GM12878 (cell line): ENCODE data around the gene GID4. TPM values are rescaled to one million over a fixed set of nuclear protein-coding genes. Genes with fewer than 3 reads are reported as not detected.

Experiments
- ATAC-seq: fragments of 200-7000 bp; cut with Tn5 transposase; 3 replicates; pipeline ENCODE4 v1.9.1; 2020; ENCODE audit warnings: mild to moderate bottlenecking, moderate library complexity
- BruUV-seq: library from RNA; stranded (reverse); fragments of 400-500 nt; replicated peaks from 2 replicates; lab custom pipeline; 2021; lab: Mats Ljungman, UMichigan
- CTCF ChIA-PET: fragments of 300-600 bp; sonication (Branson Sonifier 250); formaldehyde crosslinking; extraction: SDS; loops from one replicate; lab custom pipeline; 2021; ENCODE audit warnings: inconsistent platforms; lab: Yijun Ruan, JAX
- POLR2A ChIA-PET: fragments of 350-600 bp; formaldehyde crosslinking; extraction: SDS; loops from one replicate; lab custom pipeline; 2021; ENCODE audit warnings: inconsistent platforms; lab: Charles Lee
- RAD21 ChIA-PET: fragments of 300-600 bp; sonication (Branson Sonifier 250); formaldehyde crosslinking; loops from one replicate; lab custom pipeline; 2023; ENCODE audit warnings: antibody characterized with exemption; ENCODE audit not compliant: unreplicated experiment; lab: Charles Lee
- SMC1A ChIA-PET: fragments of 300-600 bp; sonication (Branson Sonifier 250); formaldehyde crosslinking; loops from one replicate; lab custom pipeline; 2023; ENCODE audit not compliant: unreplicated experiment, uncharacterized antibody; lab: Charles Lee
- DNase-seq: peaks from one replicate; pipeline ENCODE4 v3.0.0-alpha.2; 2011; ENCODE audit warnings: low read depth, low spot score
- FAIRE-seq: peaks from 3 replicates; lab custom pipeline; 2011; peaks lifted over from hg19 to GRCh38; lab: Jason Lieb, UNC
- H2AFZ ChIP-seq: 2 replicates; pipeline ENCODE4 v1.6.0; 2011; ENCODE audit warnings: low read depth, low read length, control low read depth; ENCODE audit not compliant: control insufficient read depth
- H3K27ac ChIP-seq: 2 replicates; pipeline ENCODE4 v1.5.1; 2011; ENCODE audit warnings: control low read depth; ENCODE audit not compliant: control insufficient read depth, insufficient read depth
- H3K27me3 ChIP-seq, 2 experiments: replicated peaks in 1 of 2; 2 replicates each; pipeline versions ENCODE4 v1.6.0 to v1.6.1; 2011; ENCODE audit warnings: low read length in 1 of 2; ENCODE audit not compliant: control insufficient read depth in 2 of 2, insufficient read depth in 2 of 2
- H3K36me3 ChIP-seq, 2 experiments: 2 replicates each; pipeline ENCODE4 v1.5.1; 2011; ENCODE audit warnings: low read length in 1 of 2; ENCODE audit not compliant: control insufficient read depth in 2 of 2, insufficient read depth in 2 of 2
- H3K4me1 ChIP-seq: 2 replicates; pipeline ENCODE4 v1.6.1; 2011; ENCODE audit warnings: mild to moderate bottlenecking, low read length, moderate library complexity, mixed read lengths; ENCODE audit not compliant: control insufficient read depth, insufficient read depth
- H3K4me2 ChIP-seq: 2 replicates; pipeline ENCODE4 v1.6.0; 2011; ENCODE audit warnings: control low read depth; ENCODE audit not compliant: control insufficient read depth, insufficient read depth
- H3K4me3 ChIP-seq: fragments of 200-600 bp; sonication (generic); 2 replicates; pipeline ENCODE4 v1.5.1; 2016
- H3K79me2 ChIP-seq: 2 replicates; pipeline ENCODE4 v1.6.0; 2011; ENCODE audit warnings: low read length; ENCODE audit not compliant: control insufficient read depth, insufficient read depth
- H3K9ac ChIP-seq: 2 replicates; pipeline ENCODE4 v1.8.0; 2011; ENCODE audit warnings: low read length, control low read depth, mixed read lengths; ENCODE audit not compliant: control insufficient read depth, insufficient read depth
- H3K9me3 ChIP-seq: replicated peaks from 3 replicates; pipeline ENCODE4 v1.5.1; 2011; ENCODE audit warnings: mild to moderate bottlenecking, low read length; ENCODE audit not compliant: control insufficient read depth, insufficient read depth
- H4K20me1 ChIP-seq: 2 replicates; pipeline ENCODE4 v1.6.0; 2011; ENCODE audit not compliant: control insufficient read depth, insufficient read depth
- BMI1 ChIP-seq: fragments of 450-650 bp; IDR thresholded peaks from 2 replicates; pipeline ENCODE4 v1.6.1; 2016; ENCODE audit warnings: mild to moderate bottlenecking, moderate library complexity, borderline replicate concordance
- DPF2 ChIP-seq: fragments of 450-650 bp; IDR thresholded peaks from 2 replicates; pipeline ENCODE4 v1.6.1; 2017; ENCODE audit warnings: mild to moderate bottlenecking
- FOS ChIP-seq: IDR thresholded peaks from 3 replicates; pipeline ENCODE4 v1.6.1; 2011; ENCODE audit warnings: borderline replicate concordance; ENCODE audit not compliant: insufficient read length; ENCODE audit errors: extremely low read depth
- IKZF1 ChIP-seq: fragments of 450-650 bp; conservative IDR thresholded peaks from 2 replicates; pipeline ENCODE4 v1.6.1; 2017; ENCODE audit warnings: antibody characterized with exemption, mild to moderate bottlenecking
- KLF5 ChIP-seq: fragments of 450-650 bp; IDR thresholded peaks from 2 replicates; pipeline ENCODE4 v1.6.1; 2014; ENCODE audit warnings: mild to moderate bottlenecking; ENCODE audit not compliant: partially characterized antibody
- MAX ChIP-seq: IDR thresholded peaks from 2 replicates; pipeline ENCODE4 v1.6.1; 2012; ENCODE audit warnings: low read depth, low read length, improper control_type of control experiment
- NBN ChIP-seq: fragments of 450-650 bp; IDR thresholded peaks from 2 replicates; pipeline ENCODE4 v1.6.1; 2016
- NKRF ChIP-seq: fragments of 450-650 bp; conservative IDR thresholded peaks from 2 replicates; pipeline ENCODE4 v1.6.1; 2017; ENCODE audit warnings: mild to moderate bottlenecking, moderate library complexity
- NRF1 ChIP-seq: conservative IDR thresholded peaks from 2 replicates; pipeline ENCODE4 v1.6.1; 2011; ENCODE audit warnings: mild to moderate bottlenecking, low read depth, low read length, improper control_type of control experiment
- RB1 ChIP-seq: fragments of 450-650 bp; formaldehyde crosslinking; IDR thresholded peaks from 2 replicates; pipeline ENCODE4 v1.6.1; 2017; ENCODE audit warnings: mild to moderate bottlenecking, borderline replicate concordance
- RUNX3 ChIP-seq: IDR thresholded peaks from 2 replicates; pipeline ENCODE4 v1.6.1; 2012; ENCODE audit warnings: low read length, inconsistent platforms
- SKIL ChIP-seq: fragments of 450-650 bp; IDR thresholded peaks from 2 replicates; pipeline ENCODE4 v1.6.1; 2017; ENCODE audit warnings: mild to moderate bottlenecking, low read depth, inconsistent platforms; ENCODE audit not compliant: poor library complexity, severe bottlenecking
- SMC3 ChIP-seq: IDR thresholded peaks from 2 replicates; pipeline ENCODE4 v1.6.1; 2011; ENCODE audit warnings: low read length, improper control_type of control experiment, borderline replicate concordance
- STAT1 ChIP-seq: fragments of 450-650 bp; conservative IDR thresholded peaks from 2 replicates; pipeline ENCODE4 v1.6.1; 2014; ENCODE audit warnings: antibody characterized with exemption, mild to moderate bottlenecking
- SUPT20H ChIP-seq: IDR thresholded peaks from 2 replicates; pipeline ENCODE4 v1.6.1; 2011; ENCODE audit warnings: low read depth, mild to moderate bottlenecking, low read length, moderate library complexity, borderline replicate concordance; ENCODE audit not compliant: control insufficient read depth
- WGBS: methylation state at CpG from one replicate; pipeline ENCODE4 v1.1.6; 2016; ENCODE audit warnings: low lambda C conversion rate; ENCODE audit not compliant: insufficient replicate concordance, insufficient coverage; ENCODE audit errors: missing lambda C conversion rate; 5-methylcytosine and 5-hydroxymethylcytosine counted together
- in situ Hi-C: fragments of 300-500 bp; cut with MboI; formaldehyde crosslinking; loops from 9 replicates; pipeline ENCODE4 v1.14.3; 2018; ENCODE audit warnings: mixed read lengths
- intact Hi-C: fragments of 100-400 bp; cut with micrococcal nuclease; formaldehyde crosslinking; loops from one replicate; pipeline ENCODE4 v1.14.2; 2022; ENCODE audit not compliant: unreplicated experiment
- polyA plus RNA-seq, 11 experiments: library from polyadenylated mRNA; depleted of rRNA in 4 of 11; unstranded in 6 of 11; stranded (reverse) in 5 of 11; fragments of >200 nt; fragmentation: Nextera tagmentation in 4 of 11; fragmentation: Illumina TruSeq in 1 of 11; extraction: Ambion mirVana in 4 of 11; extraction: Trizol in 1 of 11; gene quantifications; 1 replicate in 1 of 11; 2 replicates in 10 of 11; pipeline versions ENCODE4 v1.2.1 to v1.2.3, GENCODE V29; 2011 to 2016; ENCODE audit warnings: inconsistent platforms in 2 of 11, missing spikeins in 2 of 11, low read depth in 1 of 11
- total RNA-seq, 4 experiments: library from RNA; depleted of rRNA in 3 of 4; stranded (reverse); fragments of >200 nt in 3 of 4; fragmentation: Illumina TruSeq in 1 of 4; extraction: Trizol in 1 of 4; gene quantifications; 2 replicates each; pipeline versions ENCODE4 v1.2.1 to v1.2.3, GENCODE V29; 2013 to 2021

The GID4 gene
- total and polyA plus RNA-seq, 10 of the 15 experiments (the other 5 are each of a cell fraction or from before 2014, with no cell fraction given) = 0.93 to 7.3 (median 3.6) TPM

GRCh38 chr17:18016426-18016825 is 22.8 kb upstream of the GID4 start (continued):
- TF ChIP-seq NRF1 (no peak), IKZF1 (no peak), BMI1 (no peak), NBN (no peak)
- TF ChIP-seq, all 136 proteins: peak for 0

GRCh38 chr17:18017958-18018357 is 21.2 kb upstream of the GID4 start:
- DNase-seq (no peak), FAIRE-seq (no peak), ATAC-seq (no peak)
- Histone ChIP-seq H3K27me3 (no peaks in the 10 kb centered on the region), H3K4me2 (no peak overlapping the region), H3K4me3 (no peak overlapping the region), H3K4me1 (no peaks in the 10 kb centered on the region), H3K9ac (no peak overlapping the region), H3K36me3 (peaks cover 7 to 15% of the 10 kb centered on the region in 2 experiments; a peak in 3 of 4 replicates), H3K9me3 (no peaks in the 10 kb centered on the region), H2AFZ (no peak overlapping the region), H4K20me1 (no peaks in the 10 kb centered on the region), H3K27ac (no peak overlapping the region), H3K79me2 (no peaks in the 10 kb centered on the region)
- BruUV-seq = no TSS peak
- WGBS = 93% methylated on average over 3 of the region's 3 CpGs
- intact Hi-C loops = no loop called here
- in situ Hi-C loops = no loop called here
- SMC1A ChIA-PET = interaction anchor here (1.5 kb wide), 1 partner anchor 33 kb away, joined by 3 read pairs; no protein-coding TSS in a partner anchor
- RAD21 ChIA-PET = no interaction called here
- CTCF ChIA-PET = no interaction called here
- POLR2A ChIA-PET = interaction anchor here (1.1 kb wide), 1 partner anchor 12 kb away, joined by 4 read pairs; no protein-coding TSS in a partner anchor
- TF ChIP-seq FOS (no peak), KLF5 (no peak), SUPT20H (no peak), RUNX3 (no peak), NKRF (no peak), STAT1 (no peak), MAX (no peak), DPF2 (no peak), SMC3 (no peak), RB1 (no peak), SKIL (no peak)
